Sigmoid colon (tissue), 7 donors: ENCODE data around the gene HIBADH. TPM values are rescaled to one million over a fixed set of nuclear protein-coding genes. Genes with fewer than 3 reads are reported as not detected.

Source experiments
- DNase-seq: peaks from one replicate; pipeline ENCODE4 v3.0.0-alpha.2; 2019
- H3K27ac ChIP-seq, 4 donors: fragments of 200-600 bp; sonication (generic); one replicate each; pipeline ENCODE4 v1.5.1; 2016 to 2019; ENCODE audit warnings: mild to moderate bottlenecking in 1 of 4
- H3K27me3 ChIP-seq, 3 donors: fragments of 200-600 bp; sonication (generic); one replicate each; pipeline ENCODE4 v1.5.1; 2019; ENCODE audit warnings: mild to moderate bottlenecking in 1 of 3
- H3K36me3 ChIP-seq, 4 donors: fragments of 200-600 bp; sonication (generic); one replicate each; pipeline ENCODE4 v1.5.1; 2016 to 2019
- H3K4me1 ChIP-seq, 4 donors: fragments of 200-600 bp; sonication (generic); one replicate each; pipeline ENCODE4 v1.5.1; 2017 to 2019
- H3K4me3 ChIP-seq, 4 donors: fragments of 200-600 bp; sonication (generic); one replicate each; pipeline ENCODE4 v1.5.1; 2017 to 2019; ENCODE audit warnings: mild to moderate bottlenecking in 2 of 4, moderate library complexity in 1 of 4
- H3K9me3 ChIP-seq, 4 donors: fragments of 200-600 bp in 3 of 4; sonication (generic) in 3 of 4; one replicate each; pipeline versions ENCODE4 v1.5.1 to v1.6.1; 2013 to 2019
- EP300 ChIP-seq, 4 donors: sonication (generic); formaldehyde crosslinking; IDR thresholded peaks; one replicate each; pipeline ENCODE4 v1.6.1; 2017; ENCODE audit warnings: antibody characterized with exemption in 4 of 4
- POLR2A ChIP-seq, 2 donors: fragments of 450-650 bp; IDR thresholded peaks; one replicate each; pipeline ENCODE4 v1.6.1; 2016; ENCODE audit warnings: antibody characterized with exemption in 2 of 2, mild to moderate bottlenecking in 2 of 2, moderate library complexity in 2 of 2
- POLR2AphosphoS5 ChIP-seq, 4 donors: sonication (generic); formaldehyde crosslinking; IDR thresholded peaks; one replicate each; pipeline ENCODE4 v1.6.1; 2017; ENCODE audit warnings: antibody characterized with exemption in 4 of 4
- WGBS, 2 donors: extraction: QIAGEN DNeasy Blood & Tissue Kit; methylation state at CpG; one replicate each; pipeline ENCODE4 v1.1.7; 2013; 5-methylcytosine and 5-hydroxymethylcytosine counted together
- intact Hi-C: fragments of 100-400 bp; cut with DNase I; formaldehyde crosslinking; loops from one replicate; pipeline ENCODE4 v1.15.1; 2023
- polyA plus RNA-seq, 3 donors: library from polyadenylated mRNA; stranded (reverse); fragments of 200-250 nt; gene quantifications; one replicate each; pipeline ENCODE4 v1.2.3, GENCODE V29; 2013
- total RNA-seq, 4 donors: library from RNA; depleted of rRNA; stranded (reverse); fragments of >200 nt; gene quantifications; one replicate each; pipeline ENCODE4 v1.1.0, GENCODE V29; 2016
- TF ChIP-seq, protein P1 (sequence below), 4 experiments: fragments of 450-650 bp in 3 of 4; fragments of 200-600 bp in 1 of 4; IDR thresholded peaks; one replicate each; pipeline ENCODE4 v1.5.1; 2016 to 2019; ENCODE audit warnings: antibody characterized with exemption in 4 of 4, mild to moderate bottlenecking in 3 of 4, moderate library complexity in 2 of 4
- donor health status: healthy with polysubstance abuse.
- donor health status: Bipolar disorder and iron deficiency.
- donor health status: healthy.

Gene HIBADH
- total and polyA plus RNA-seq, 7 donors, result 23.4 to 89.5 (median 63.5) TPM

DNA sequence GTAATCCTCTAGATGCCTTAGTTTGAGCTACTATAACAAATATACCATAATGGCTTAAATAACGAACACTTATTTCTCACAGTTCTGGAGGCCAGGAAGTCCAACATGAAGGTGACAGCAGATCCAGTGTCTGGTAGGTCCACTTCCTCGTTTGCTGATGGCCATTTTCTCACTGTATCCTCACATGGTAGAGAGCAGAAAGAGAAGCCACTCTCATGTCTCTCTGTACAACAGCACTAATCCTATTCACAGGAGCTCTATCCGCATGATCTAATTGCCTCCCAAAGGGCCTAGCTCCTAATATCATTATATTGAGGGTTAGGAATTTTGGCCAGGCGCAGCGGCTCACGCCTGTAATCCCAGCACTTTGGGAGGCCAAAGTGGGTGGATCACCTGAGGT, 10.2 kb downstream of the HIBADH start:
- 91 to 95% methylated on average over 6 of the region's 6 CpGs for WGBS, 2 donors
- no peak for TF ChIP-seq POLR2A (IDR thresholded peaks at IDR 0.05)
- TF ChIP-seq POLR2AphosphoS5 (IDR thresholded peaks at IDR 0.05), result no peak
- TF ChIP-seq, protein P1, sequence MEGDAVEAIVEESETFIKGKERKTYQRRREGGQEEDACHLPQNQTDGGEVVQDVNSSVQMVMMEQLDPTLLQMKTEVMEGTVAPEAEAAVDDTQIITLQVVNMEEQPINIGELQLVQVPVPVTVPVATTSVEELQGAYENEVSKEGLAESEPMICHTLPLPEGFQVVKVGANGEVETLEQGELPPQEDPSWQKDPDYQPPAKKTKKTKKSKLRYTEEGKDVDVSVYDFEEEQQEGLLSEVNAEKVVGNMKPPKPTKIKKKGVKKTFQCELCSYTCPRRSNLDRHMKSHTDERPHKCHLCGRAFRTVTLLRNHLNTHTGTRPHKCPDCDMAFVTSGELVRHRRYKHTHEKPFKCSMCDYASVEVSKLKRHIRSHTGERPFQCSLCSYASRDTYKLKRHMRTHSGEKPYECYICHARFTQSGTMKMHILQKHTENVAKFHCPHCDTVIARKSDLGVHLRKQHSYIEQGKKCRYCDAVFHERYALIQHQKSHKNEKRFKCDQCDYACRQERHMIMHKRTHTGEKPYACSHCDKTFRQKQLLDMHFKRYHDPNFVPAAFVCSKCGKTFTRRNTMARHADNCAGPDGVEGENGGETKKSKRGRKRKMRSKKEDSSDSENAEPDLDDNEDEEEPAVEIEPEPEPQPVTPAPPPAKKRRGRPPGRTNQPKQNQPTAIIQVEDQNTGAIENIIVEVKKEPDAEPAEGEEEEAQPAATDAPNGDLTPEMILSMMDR (IDR thresholded peaks at IDR 0.05), result no peak
- TF ChIP-seq EP300 (IDR thresholded peaks at IDR 0.05), result no peak
- Histone ChIP-seq H3K4me3 (no peak overlapping the region), H3K27me3 (no peaks in the 10 kb centered on the region), H3K9me3 (no peaks in the 10 kb centered on the region), H3K4me1 (peaks cover 0 to 7% (median 0%) of the 10 kb centered on the region in 4 donors), H3K36me3 (peaks cover 0 to 14% (median 0%) of the 10 kb centered on the region in 4 donors), H3K27ac (no peak overlapping the region)
- intact Hi-C loops, result no loop called here
- no peak for DNase-seq

GRCh38 chr7:27651702-27652101, 11.0 kb downstream of the HIBADH start:
- no peak for DNase-seq
- Histone ChIP-seq H3K27me3 (no peaks in the 10 kb centered on the region), H3K4me1 (peaks cover 0 to 7% (median 0%) of the 10 kb centered on the region in 4 donors), H3K9me3 (no peaks in the 10 kb centered on the region), H3K27ac (no peak overlapping the region), H3K4me3 (no peak overlapping the region), H3K36me3 (peaks cover 0 to 22% (median 5%) of the 10 kb centered on the region in 4 donors)
- intact Hi-C loops, result no loop called here
- TF ChIP-seq POLR2AphosphoS5 (IDR thresholded peaks at IDR 0.05) (no peak), POLR2A (IDR thresholded peaks at IDR 0.05) (no peak), EP300 (IDR thresholded peaks at IDR 0.05) (no peak)
- TF ChIP-seq, protein P1 (IDR thresholded peaks at IDR 0.05), result no peak

- Histone ChIP-seq H3K27ac (no peak overlapping the region), H3K4me1 (peaks cover 0 to 7% (median 0%) of the 10 kb centered on the region in 4 donors), H3K9me3 (no peaks in the 10 kb centered on the region), H3K4me3 (no peak overlapping the region), H3K27me3 (no peaks in the 10 kb centered on the region), H3K36me3 (peaks cover 0 to 22% (median 5%) of the 10 kb centered on the region in 4 donors)
- no peak for DNase-seq
- WGBS, 2 donors, result 98 to 99% methylated on average over 4 of the region's 4 CpGs
- no peak for TF ChIP-seq POLR2AphosphoS5 (IDR thresholded peaks at IDR 0.05)
- no peak for TF ChIP-seq EP300 (IDR thresholded peaks at IDR 0.05)
- no peak for TF ChIP-seq POLR2A (IDR thresholded peaks at IDR 0.05)
- intact Hi-C loops, result no loop called here
Observed at GRCh38 chr7:27650283-27650682, 12.4 kb downstream of the HIBADH start.

GRCh38 chr7:27647489-27647888, 15.2 kb downstream of the HIBADH start:
- H3K4me3 ChIP-seq, result no peak overlapping the region
- 86 to 98% methylated on average over 1 of the region's 1 CpG for WGBS, 2 donors
- no peak for DNase-seq
- H3K36me3 ChIP-seq, result peaks cover 0 to 22% (median 5%) of the 10 kb centered on the region in 4 donors
- intact Hi-C loops, result no loop called here
- no peak overlapping the region for H3K27ac ChIP-seq
- H3K27me3 ChIP-seq, result no peaks in the 10 kb centered on the region
- H3K4me1 ChIP-seq, result peaks cover 0 to 7% (median 0%) of the 10 kb centered on the region in 4 donors
- no peaks in the 10 kb centered on the region for H3K9me3 ChIP-seq
- TF ChIP-seq, protein P1 (IDR thresholded peaks at IDR 0.05), result no peak
- TF ChIP-seq POLR2AphosphoS5 (IDR thresholded peaks at IDR 0.05), result no peak
- no peak for TF ChIP-seq POLR2A (IDR thresholded peaks at IDR 0.05)
- no peak for TF ChIP-seq EP300 (IDR thresholded peaks at IDR 0.05)

- DNase-seq, result no peak
- Histone ChIP-seq H3K36me3 (peaks cover 0 to 22% (median 5%) of the 10 kb centered on the region in 4 donors), H3K27ac (no peak overlapping the region), H3K9me3 (no peaks in the 10 kb centered on the region), H3K27me3 (no peaks in the 10 kb centered on the region), H3K4me3 (no peak overlapping the region), H3K4me1 (peaks cover 0 to 3% (median 0%) of the 10 kb centered on the region in 4 donors)
- intact Hi-C loops, result no loop called here
- WGBS, 2 donors, result 89 to 95% methylated on average over 9 of the region's 9 CpGs
- TF ChIP-seq POLR2A (IDR thresholded peaks at IDR 0.05) (no peak), POLR2AphosphoS5 (IDR thresholded peaks at IDR 0.05) (no peak), EP300 (IDR thresholded peaks at IDR 0.05) (no peak)
- TF ChIP-seq, protein P1 (IDR thresholded peaks at IDR 0.05), result no peak
Observed at GRCh38 chr7:27647046-27647445, 15.6 kb downstream of the HIBADH start.
